Left lung (tissue), 10 donors: Measurements from ENCODE around the gene SNCAIP. TPM values are rescaled to one million over a fixed set of nuclear protein-coding genes. Genes with fewer than 3 reads are reported as not detected.
A peak's percentile ranks its signal among the peaks of the same experiment; 100 is the strongest.
"Not testable (repeated sequence)": the region's sequence is repeated elsewhere in the genome, so short reads cannot be mapped to it uniquely, and the experiment has no call there.

Source experiments
- ATAC-seq: fragments of 200-7000 bp; cut with Tn5 transposase; one replicate; pipeline ENCODE4 v1.9.1; 2020; ENCODE audit warnings: moderate library complexity
- DNase-seq, 4 donors: peaks; one replicate each; pipeline ENCODE4 v3.0.0-alpha.2; 2013 to 2020
- H3K27ac ChIP-seq, 2 donors: fragments of 200-600 bp; sonication (generic) in 1 of 2; one replicate each; pipeline versions ENCODE4 v1.5.0 to v1.8.0; 2020 to 2021
- H3K27me3 ChIP-seq, 2 donors: fragments of 200-600 bp; sonication (generic) in 1 of 2; one replicate each; pipeline versions ENCODE4 v1.5.0 to v1.8.0; 2020 to 2021
- H3K36me3 ChIP-seq, 2 donors: fragments of 200-600 bp; sonication (generic) in 1 of 2; one replicate each; pipeline versions ENCODE4 v1.5.0 to v1.8.0; 2020 to 2021
- H3K4me1 ChIP-seq, 2 donors: fragments of 200-600 bp; one replicate each; pipeline ENCODE4 v1.8.0; 2021
- H3K4me3 ChIP-seq, 2 donors: fragments of 200-600 bp; sonication (generic) in 1 of 2; one replicate each; pipeline versions ENCODE4 v1.5.0 to v1.8.0; 2020 to 2021; ENCODE audit warnings: mild to moderate bottlenecking in 1 of 2
- H3K9me3 ChIP-seq, 2 donors: fragments of 200-600 bp; sonication (generic) in 1 of 2; one replicate each; pipeline versions ENCODE4 v1.5.0 to v1.8.0; 2020 to 2021
- CTCF ChIP-seq, 2 donors: fragments of 200-600 bp; sonication (generic) in 1 of 2; IDR thresholded peaks; one replicate each; pipeline versions ENCODE4 v1.5.0 to v1.8.0; 2021; ENCODE audit warnings: antibody characterized with exemption in 2 of 2
- intact Hi-C, 2 donors: fragments of 100-400 bp; cut with DNase I; formaldehyde crosslinking; loops; one replicate each; pipeline versions ENCODE4 v1.11.2 to v1.14.2; 2022
- polyA plus RNA-seq, 6 donors: library from polyadenylated mRNA; unstranded; fragments of 120-200 nt; gene quantifications; one replicate each; pipeline ENCODE4 v1.2.1, GENCODE V29; 2013; ENCODE audit not compliant: insufficient read length in 6 of 6
- total RNA-seq, 2 donors: library from RNA; stranded (reverse); fragmentation: NEBNext Ultra II Directional; extraction: Animal tissue kit (Norgen Biotek cat#: 25700); gene quantifications; one replicate each; pipeline ENCODE4 v1.2.1, GENCODE V29; 2021
- donor health status: DM: no; HTN: yes; CAD: no.
- donor health status: DM: no; HTN: no; CAD: no.

Gene SNCAIP
- total and polyA plus RNA-seq, 8 donors = 2.1 to 23.4 (median 17.3) TPM

DNA sequence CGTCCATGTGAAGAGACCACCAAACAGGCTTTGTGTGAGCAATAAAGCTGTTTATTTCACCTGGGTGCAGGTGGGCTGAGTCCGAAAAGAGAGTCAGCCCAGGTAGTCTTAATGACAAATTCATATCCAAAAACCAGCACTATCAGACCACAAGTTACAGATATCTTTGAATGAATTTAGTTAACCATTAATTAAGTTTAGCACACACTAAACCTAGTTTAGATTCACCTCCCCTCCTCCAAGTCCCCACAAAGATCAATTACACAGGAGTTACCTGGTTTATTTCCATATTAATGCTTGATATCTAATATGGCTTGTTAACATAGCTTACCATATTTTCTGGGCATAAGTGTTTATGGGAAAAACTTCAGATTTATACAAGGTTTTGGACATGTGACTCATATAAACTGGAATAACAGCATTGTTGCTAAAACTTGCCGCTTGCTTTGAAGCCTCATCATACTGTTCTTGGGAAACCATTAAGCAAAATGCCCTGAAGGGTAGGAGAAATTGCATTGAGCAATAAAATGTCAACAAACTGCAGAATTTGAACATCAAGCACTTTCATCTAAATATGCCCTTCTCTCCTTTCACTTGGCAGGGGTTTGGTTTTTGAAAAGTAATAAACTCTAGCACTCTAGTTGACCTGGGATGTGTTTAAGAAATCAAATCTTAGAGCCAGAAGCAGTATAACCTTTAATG, 166.9 kb downstream of the SNCAIP start:
- Histone ChIP-seq H3K4me3 (peak overlapping the region in 1 of 2 donors; percentile 16), H3K27ac (peak overlapping the region; percentile 30 to 67), H3K27me3 (no peaks in the 10 kb centered on the region), H3K36me3 (no peaks in the 10 kb centered on the region), H3K9me3 (no peaks in the 10 kb centered on the region), H3K4me1 (no peaks in the 10 kb centered on the region)
- ATAC-seq (peak; percentile 86), DNase-seq (peak in 2 of 4 donors; percentile 23 to 66)
- intact Hi-C loops = no loop called here
- TF ChIP-seq CTCF (IDR thresholded peaks at IDR 0.05) = no peak

GRCh38 chr5:122480146-122480545, 168.1 kb downstream of the SNCAIP start:
- Histone ChIP-seq H3K27ac (peak overlapping the region in 1 of 2 donors; percentile 60), H3K4me1 (no peaks in the 10 kb centered on the region), H3K36me3 (no peaks in the 10 kb centered on the region), H3K4me3 (no peak overlapping the region), H3K27me3 (no peaks in the 10 kb centered on the region), H3K9me3 (no peaks in the 10 kb centered on the region)
- no peak for TF ChIP-seq CTCF (IDR thresholded peaks at IDR 0.05)
- intact Hi-C loops = no loop called here
- DNase-seq (no peak), ATAC-seq (peak; percentile 62)

DNA sequence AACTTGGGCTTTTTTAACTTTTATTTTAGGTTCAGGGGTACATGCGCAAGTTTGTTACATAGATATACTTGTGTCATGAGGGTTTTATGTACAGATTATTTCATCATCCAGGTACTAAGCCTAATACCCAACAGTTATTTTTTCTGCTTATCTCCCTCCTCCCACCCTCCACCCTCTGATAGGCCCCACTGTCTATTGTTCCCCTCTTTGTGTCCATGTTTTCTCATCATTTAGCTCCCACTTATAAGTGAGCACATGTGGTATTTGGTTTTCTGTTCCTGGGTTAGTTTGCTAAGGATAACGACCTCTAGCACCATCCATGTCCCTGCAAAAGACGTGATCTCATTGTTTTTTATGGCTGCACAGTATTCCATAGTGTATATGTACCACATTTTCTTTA, 172.1 kb downstream of the SNCAIP start:
- intact Hi-C loops = no loop called here
- Histone ChIP-seq H3K27me3 (no peaks in the 10 kb centered on the region), H3K36me3 (no peaks in the 10 kb centered on the region), H3K4me3 (no peak overlapping the region), H3K4me1 (no peaks in the 10 kb centered on the region), H3K9me3 (no peaks in the 10 kb centered on the region), H3K27ac (no peak overlapping the region)
- DNase-seq = no peak
- no peak for ATAC-seq
- TF ChIP-seq CTCF (IDR thresholded peaks at IDR 0.05) = no peak

- no peak for TF ChIP-seq CTCF (IDR thresholded peaks at IDR 0.05)
- Histone ChIP-seq H3K27me3 (no peaks in the 10 kb centered on the region), H3K4me1 (no peaks in the 10 kb centered on the region), H3K36me3 (no peaks in the 10 kb centered on the region), H3K4me3 (no peak overlapping the region), H3K9me3 (no peaks in the 10 kb centered on the region), H3K27ac (no peak overlapping the region)
- ATAC-seq = no peak
- no peak for DNase-seq
- intact Hi-C loops = no loop called here
Measured at GRCh38 chr5:122485226-122485625, 173.2 kb downstream of the SNCAIP start.

DNA sequence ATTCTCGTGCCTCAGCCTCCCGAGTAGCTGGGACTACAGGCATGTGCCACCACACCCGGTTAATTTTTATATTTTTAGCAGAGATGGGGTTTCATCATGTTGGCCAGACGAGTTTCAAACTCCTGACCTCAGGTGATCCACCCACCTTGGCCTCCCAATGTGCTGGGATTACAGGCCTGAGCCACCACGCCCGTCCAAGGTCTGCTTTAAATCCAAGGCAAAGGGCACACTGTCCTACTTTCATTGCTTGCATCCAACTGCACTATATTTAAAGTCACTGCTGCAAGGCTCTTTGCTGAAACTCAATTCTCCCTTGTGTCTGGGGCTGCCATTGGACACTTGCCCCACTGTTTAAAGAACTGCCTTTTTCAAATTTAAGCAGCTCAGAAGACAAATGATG, 174.6 kb downstream of the SNCAIP start:
- DNase-seq, H3K4me3 ChIP-seq, H3K27ac ChIP-seq, ATAC-seq, H3K4me1 ChIP-seq, H3K9me3 ChIP-seq, intact Hi-C loops, H3K36me3 ChIP-seq, H3K27me3 ChIP-seq: not testable (repeated sequence)

DNA sequence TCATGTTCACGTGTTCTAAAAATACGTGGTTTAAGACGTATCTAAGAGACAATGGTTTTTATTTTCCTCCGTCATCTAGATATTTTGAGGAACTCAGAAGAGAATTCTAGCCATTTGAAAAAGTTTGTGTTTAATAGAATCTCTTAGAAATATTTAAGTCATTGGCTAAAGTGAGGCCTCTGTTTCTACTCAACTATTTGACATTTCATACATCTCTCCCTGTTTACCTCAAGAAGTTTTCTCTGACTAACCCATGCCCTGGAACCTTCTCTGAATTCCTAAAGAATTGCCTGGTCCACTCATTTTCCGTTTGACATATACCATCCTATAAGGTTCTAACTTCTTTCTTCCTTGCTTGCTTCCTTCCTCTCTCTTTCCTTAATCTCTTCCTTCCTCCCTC, 178.7 kb downstream of the SNCAIP start:
- DNase-seq (no peak), ATAC-seq (no peak)
- no peak overlapping the region for H3K4me3 ChIP-seq
- H3K27ac ChIP-seq = no peak overlapping the region
- intact Hi-C loops = no loop called here
- H3K4me1 ChIP-seq = no peaks in the 10 kb centered on the region
- H3K36me3 ChIP-seq = no peaks in the 10 kb centered on the region
- no peaks in the 10 kb centered on the region for H3K27me3 ChIP-seq
- no peak for TF ChIP-seq CTCF (IDR thresholded peaks at IDR 0.05)
- H3K9me3 ChIP-seq = no peaks in the 10 kb centered on the region
